Uterus (tissue), 2 donors: ENCODE measurements around the gene CHD5.

Source experiments
- CTCF ChIP-seq, 4 experiments: fragments of 200-600 bp in 2 of 4; fragments of 450-650 bp in 2 of 4; sonication (generic) in 2 of 4; IDR thresholded peaks; one replicate each; pipeline ENCODE4 v1.5.1; 2016 to 2019; ENCODE audit warnings: antibody characterized with exemption in 4 of 4, mild to moderate bottlenecking in 2 of 4, moderate library complexity in 1 of 4
- POLR2A ChIP-seq, 2 donors: fragments of 450-650 bp; IDR thresholded peaks; one replicate each; pipeline ENCODE4 v1.6.1; 2016; ENCODE audit warnings: antibody characterized with exemption in 2 of 2, mild to moderate bottlenecking in 1 of 2, moderate library complexity in 1 of 2

- TF ChIP-seq CTCF (IDR thresholded peaks at IDR 0.05) (no peak), POLR2A (IDR thresholded peaks at IDR 0.05) (no peak)
These were observed 69.8 kb downstream of the CHD5 start for GRCh38 chr1:6110326-6110725.
